ENCODE data around the gene SNX10.
A peak's percentile ranks its signal among the peaks of the same experiment; 100 is the strongest.

Gene SNX10

DNA sequence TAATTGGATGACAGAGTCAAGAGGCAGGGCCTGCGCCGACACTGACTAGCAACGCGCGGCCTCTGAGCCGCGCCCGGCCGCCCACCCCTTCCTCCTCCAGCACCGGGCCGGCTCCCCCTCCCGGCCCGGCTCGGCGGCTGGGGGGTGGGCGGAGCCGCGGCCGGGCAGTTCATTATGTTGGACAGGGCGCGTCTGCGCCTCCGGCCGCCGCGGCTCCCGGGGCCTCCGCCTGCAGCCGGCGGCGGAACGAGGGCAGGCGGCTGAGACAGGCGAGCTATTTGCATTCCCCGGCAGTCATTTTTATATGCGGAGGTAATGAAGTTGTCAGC lies 106.7 kb downstream of the SNX10 start:
- no peaks in the 10 kb centered on the region for H3K79me2 ChIP-seq (ENCODE audit: low read length)
- H3K9ac ChIP-seq (ENCODE audit: low read length), result peak overlapping the region; percentile 56
- H4K20me1 ChIP-seq (ENCODE audit: insufficient read depth, low read length), result no peaks in the 10 kb centered on the region
- no peak for TF ChIP-seq EZH2phosphoT487 (IDR thresholded peaks at IDR 0.05; ENCODE audit: low read length)
- TF ChIP-seq, protein P1, sequence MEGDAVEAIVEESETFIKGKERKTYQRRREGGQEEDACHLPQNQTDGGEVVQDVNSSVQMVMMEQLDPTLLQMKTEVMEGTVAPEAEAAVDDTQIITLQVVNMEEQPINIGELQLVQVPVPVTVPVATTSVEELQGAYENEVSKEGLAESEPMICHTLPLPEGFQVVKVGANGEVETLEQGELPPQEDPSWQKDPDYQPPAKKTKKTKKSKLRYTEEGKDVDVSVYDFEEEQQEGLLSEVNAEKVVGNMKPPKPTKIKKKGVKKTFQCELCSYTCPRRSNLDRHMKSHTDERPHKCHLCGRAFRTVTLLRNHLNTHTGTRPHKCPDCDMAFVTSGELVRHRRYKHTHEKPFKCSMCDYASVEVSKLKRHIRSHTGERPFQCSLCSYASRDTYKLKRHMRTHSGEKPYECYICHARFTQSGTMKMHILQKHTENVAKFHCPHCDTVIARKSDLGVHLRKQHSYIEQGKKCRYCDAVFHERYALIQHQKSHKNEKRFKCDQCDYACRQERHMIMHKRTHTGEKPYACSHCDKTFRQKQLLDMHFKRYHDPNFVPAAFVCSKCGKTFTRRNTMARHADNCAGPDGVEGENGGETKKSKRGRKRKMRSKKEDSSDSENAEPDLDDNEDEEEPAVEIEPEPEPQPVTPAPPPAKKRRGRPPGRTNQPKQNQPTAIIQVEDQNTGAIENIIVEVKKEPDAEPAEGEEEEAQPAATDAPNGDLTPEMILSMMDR (IDR thresholded peaks at IDR 0.05; ENCODE audit: low read length), result no peak
- TF ChIP-seq EZH2 (optimal IDR thresholded peaks at IDR 0.05; ENCODE audit: low read depth, low read length), result no peak
- H3K9me3 ChIP-seq (replicated peaks; ENCODE audit: insufficient read depth, low read length), result no peaks in the 10 kb centered on the region
- DNase-seq, result peak; percentile 55
- no peaks in the 10 kb centered on the region for H3K36me3 ChIP-seq (replicated peaks; ENCODE audit: insufficient read depth, low read length)
- peaks cover 36% of the 10 kb centered on the region for H3K27me3 ChIP-seq (replicated peaks; ENCODE audit: insufficient read depth, low read length)
- H3K4me1 ChIP-seq (ENCODE audit: low read length), result peaks cover 15% of the 10 kb centered on the region
- peak overlapping the region; percentile 96 for H3K4me2 ChIP-seq (ENCODE audit: low read depth, low read length)
- H2AFZ ChIP-seq (ENCODE audit: low read length), result peak overlapping the region; percentile 75
- H3F3A ChIP-seq (ENCODE audit: insufficient read depth, low read length), result peaks cover 13% of the 10 kb centered on the region
- H3K4me3 ChIP-seq (ENCODE audit: low read length), result peak overlapping the region; percentile 71
- H3K27ac ChIP-seq (ENCODE audit: low read length), result peak overlapping the region; percentile 62; the same call in 1 of the 2 replicates
- no peaks in the 10 kb centered on the region for H3K9me2 ChIP-seq (replicated peaks; ENCODE audit: insufficient read depth, low read length)

DNA sequence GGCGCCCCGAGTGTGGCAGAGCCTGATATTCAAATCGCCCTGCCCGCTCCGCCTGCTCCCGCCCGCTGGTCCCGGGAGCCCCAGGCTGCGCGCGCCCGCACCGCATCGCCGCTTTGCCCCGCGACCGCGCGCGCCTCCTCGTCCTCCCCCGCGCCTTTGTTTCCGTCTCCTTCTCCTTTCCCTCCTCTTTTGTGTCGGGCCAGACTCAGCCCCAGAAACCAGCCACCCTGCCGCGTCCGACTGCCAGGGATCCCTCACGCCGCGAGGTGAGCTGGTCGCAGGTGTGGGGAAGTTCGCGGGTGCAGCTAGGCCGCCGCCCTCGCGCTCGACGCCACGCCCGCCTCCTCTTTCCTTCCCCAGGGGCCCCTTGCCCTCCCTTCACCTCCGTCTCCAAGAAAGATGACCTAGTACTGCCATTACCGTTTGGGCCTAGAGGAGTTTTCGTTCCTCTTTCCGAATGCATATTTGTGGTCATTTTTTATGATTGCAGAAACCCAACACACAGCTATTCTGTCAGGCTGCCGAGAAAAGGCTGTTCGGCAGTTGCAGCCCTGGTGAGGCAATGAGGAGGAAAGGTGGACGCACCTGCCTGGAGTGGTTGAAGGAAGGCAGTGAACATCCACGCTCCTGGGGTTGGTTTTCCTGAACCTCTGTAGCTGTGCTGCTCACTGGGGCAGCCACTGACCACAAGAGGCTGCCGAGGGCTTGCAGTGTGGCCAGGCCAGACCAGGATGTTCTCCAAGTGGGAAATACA lies 107.3 kb downstream of the SNX10 start:
- Histone ChIP-seq H3K27ac (ENCODE audit: low read length) (peak overlapping the region; percentile 62; the same call in 1 of the 2 replicates), H3K9ac (ENCODE audit: low read length) (peak overlapping the region; percentile 56)

DNA sequence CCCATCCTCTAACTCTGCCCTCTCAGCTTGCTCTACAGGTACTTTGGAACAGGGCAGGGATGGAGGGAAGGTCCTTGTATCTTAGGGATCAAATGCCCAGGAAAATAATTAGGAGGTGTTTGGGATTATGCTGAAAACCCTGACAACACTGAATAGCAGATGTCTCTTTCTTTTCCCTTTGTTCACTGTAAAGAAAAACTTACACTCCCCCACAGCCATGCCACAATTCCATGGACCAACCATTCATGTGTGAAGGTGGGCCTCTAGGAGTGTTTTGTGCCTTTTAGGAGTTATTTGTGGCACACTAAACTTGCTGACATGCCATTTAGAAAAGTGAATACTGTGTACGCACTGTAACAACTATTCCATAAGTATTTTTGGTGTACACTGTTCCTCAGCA lies 108.1 kb downstream of the SNX10 start:
- H3F3A ChIP-seq (ENCODE audit: insufficient read depth, low read length), result peaks cover 13% of the 10 kb centered on the region
- no peaks in the 10 kb centered on the region for H3K36me3 ChIP-seq (replicated peaks; ENCODE audit: insufficient read depth, low read length)
- TF ChIP-seq EZH2 (optimal IDR thresholded peaks at IDR 0.05; ENCODE audit: low read depth, low read length) (no peak), EZH2phosphoT487 (IDR thresholded peaks at IDR 0.05; ENCODE audit: low read length) (no peak)
- TF ChIP-seq, protein P1 (IDR thresholded peaks at IDR 0.05; ENCODE audit: low read length), result no peak
- H3K4me3 ChIP-seq (ENCODE audit: low read length), result no peak overlapping the region
- 0 out of 2 replicates have a peak overlapping the region, but pooled peaks have one; percentile 62 for H3K27ac ChIP-seq (ENCODE audit: low read length)
- no peaks in the 10 kb centered on the region for H3K9me2 ChIP-seq (replicated peaks; ENCODE audit: insufficient read depth, low read length)
- DNase-seq, result no peak
- no peak overlapping the region for H2AFZ ChIP-seq (ENCODE audit: low read length)
- no peaks in the 10 kb centered on the region for H3K79me2 ChIP-seq (ENCODE audit: low read length)
- H3K4me1 ChIP-seq (ENCODE audit: low read length), result peaks cover 15% of the 10 kb centered on the region
- H3K4me2 ChIP-seq (ENCODE audit: low read depth, low read length), result peak overlapping the region; percentile 96
- H4K20me1 ChIP-seq (ENCODE audit: insufficient read depth, low read length), result no peaks in the 10 kb centered on the region
- H3K9me3 ChIP-seq (replicated peaks; ENCODE audit: insufficient read depth, low read length), result no peaks in the 10 kb centered on the region
- no peak overlapping the region; the same call in 1 of the 2 replicates for H3K9ac ChIP-seq (ENCODE audit: low read length)
- H3K27me3 ChIP-seq (replicated peaks; ENCODE audit: insufficient read depth, low read length), result peaks cover 26% of the 10 kb centered on the region

More for the DNA sequence above, 107.3 kb downstream of the SNX10 start:
- H3K27me3 ChIP-seq (replicated peaks; ENCODE audit: insufficient read depth, low read length), result peaks cover 31% of the 10 kb centered on the region
- H3K9me3 ChIP-seq (replicated peaks; ENCODE audit: insufficient read depth, low read length), result no peaks in the 10 kb centered on the region
- H3K4me2 ChIP-seq (ENCODE audit: low read depth, low read length), result peak overlapping the region; percentile 96
- H3K4me1 ChIP-seq (ENCODE audit: low read length), result peaks cover 15% of the 10 kb centered on the region
- TF ChIP-seq, protein P1 (IDR thresholded peaks at IDR 0.05; ENCODE audit: low read length), result no peak
- TF ChIP-seq EZH2phosphoT487 (IDR thresholded peaks at IDR 0.05; ENCODE audit: low read length) (no peak), EZH2 (optimal IDR thresholded peaks at IDR 0.05; ENCODE audit: low read depth, low read length) (no peak)
- no peaks in the 10 kb centered on the region for H3K9me2 ChIP-seq (replicated peaks; ENCODE audit: insufficient read depth, low read length)
- peak overlapping the region; percentile 75 for H2AFZ ChIP-seq (ENCODE audit: low read length)
- no peaks in the 10 kb centered on the region for H4K20me1 ChIP-seq (ENCODE audit: insufficient read depth, low read length)
- H3F3A ChIP-seq (ENCODE audit: insufficient read depth, low read length), result peaks cover 13% of the 10 kb centered on the region
- peak; percentile 86 for DNase-seq
- H3K4me3 ChIP-seq (ENCODE audit: low read length), result peak overlapping the region; percentile 71
- H3K79me2 ChIP-seq (ENCODE audit: low read length), result no peaks in the 10 kb centered on the region
- no peaks in the 10 kb centered on the region for H3K36me3 ChIP-seq (replicated peaks; ENCODE audit: insufficient read depth, low read length)
